SU-DHL-6 (cell line): Measurements from ENCODE around the gene LEKR1.

Experiments
- H2AFZ ChIP-seq: fragments of 200-600 bp; sonication (generic); 2 replicates; pipeline ENCODE4 v1.6.1; 2014; ENCODE audit warnings: low read depth, mild to moderate bottlenecking, moderate library complexity, mixed read lengths, antibody characterized with exemption, low read length; ENCODE audit not compliant: severe bottlenecking
- H3F3A ChIP-seq: fragments of 200-600 bp; shearing (Covaris generic); 2 replicates; pipeline ENCODE4 v1.6.0; 2016; ENCODE audit warnings: antibody characterized with exemption, mild to moderate bottlenecking; ENCODE audit not compliant: insufficient read depth
- H3K27ac ChIP-seq: fragments of 200-600 bp; sonication (generic); 2 replicates; pipeline ENCODE4 v1.5.1; 2016; ENCODE audit warnings: low read depth, mild to moderate bottlenecking, low read length, moderate library complexity, mixed read lengths
- H3K27me3 ChIP-seq: fragments of 200-600 bp; sonication (generic), shearing (Covaris generic); 2 replicates; pipeline ENCODE4 v1.6.0; 2014; ENCODE audit warnings: mild to moderate bottlenecking, low read length
- H3K36me3 ChIP-seq: fragments of 200-600 bp; sonication (generic); 2 replicates; pipeline ENCODE4 v1.6.1; 2014; ENCODE audit warnings: mild to moderate bottlenecking, low read length, mixed read lengths
- H3K4me2 ChIP-seq: fragments of 300-600, 200-600 bp; shearing (Covaris generic), sonication (generic); 2 replicates; pipeline ENCODE4 v1.6.0; 2014; ENCODE audit warnings: low read length, low read depth, mild to moderate bottlenecking; ENCODE audit not compliant: poor library complexity, severe bottlenecking
- H3K4me3 ChIP-seq: fragments of 200-600 bp; sonication (generic); 2 replicates; pipeline ENCODE4 v1.5.1; 2014; ENCODE audit warnings: antibody characterized with exemption, low read length, mild to moderate bottlenecking, mixed read lengths; ENCODE audit not compliant: insufficient read depth, poor library complexity, severe bottlenecking
- H3K79me2 ChIP-seq: fragments of 200-600 bp; sonication (generic); 2 replicates; pipeline ENCODE4 v1.6.1; 2014; ENCODE audit warnings: mild to moderate bottlenecking, low read length, moderate library complexity; ENCODE audit not compliant: insufficient read depth
- H3K9ac ChIP-seq: fragments of 200-600 bp; sonication (generic); 2 replicates; pipeline ENCODE4 v1.7.0; 2014; ENCODE audit warnings: mild to moderate bottlenecking, low read length
- H3K9me2 ChIP-seq: fragments of 200-600 bp; sonication (generic); replicated peaks from 2 replicates; pipeline ENCODE4 v1.6.1; 2014; ENCODE audit warnings: low read length; ENCODE audit not compliant: insufficient read depth
- H3K9me3 ChIP-seq: fragments of 200-600 bp; sonication (generic); 2 replicates; pipeline ENCODE4 v1.6.1; 2014; ENCODE audit warnings: low read length, mixed read lengths; ENCODE audit not compliant: insufficient read depth
- H4K20me1 ChIP-seq: fragments of 200-600 bp; sonication (generic); 2 replicates; pipeline ENCODE4 v1.6.1; 2014; ENCODE audit warnings: low read depth, mild to moderate bottlenecking, antibody characterized with exemption, low read length, moderate library complexity, mixed read lengths
- EZH2phosphoT487 ChIP-seq: fragments of 200-600 bp; sonication (generic), shearing (Covaris generic); conservative IDR thresholded peaks from 2 replicates; pipeline ENCODE4 v1.6.1; 2018; ENCODE audit warnings: mild to moderate bottlenecking, antibody characterized with exemption, low read length, moderate library complexity, mixed read lengths
- TF ChIP-seq, protein P1 (sequence below): fragments of 200-600 bp; sonication (generic); IDR thresholded peaks from one replicate; pipeline ENCODE4 v1.5.1; 2017; ENCODE audit warnings: antibody characterized with exemption, mild to moderate bottlenecking, low read length, moderate library complexity; ENCODE audit not compliant: insufficient read depth, poor library complexity, severe bottlenecking

The LEKR1 gene

DNA sequence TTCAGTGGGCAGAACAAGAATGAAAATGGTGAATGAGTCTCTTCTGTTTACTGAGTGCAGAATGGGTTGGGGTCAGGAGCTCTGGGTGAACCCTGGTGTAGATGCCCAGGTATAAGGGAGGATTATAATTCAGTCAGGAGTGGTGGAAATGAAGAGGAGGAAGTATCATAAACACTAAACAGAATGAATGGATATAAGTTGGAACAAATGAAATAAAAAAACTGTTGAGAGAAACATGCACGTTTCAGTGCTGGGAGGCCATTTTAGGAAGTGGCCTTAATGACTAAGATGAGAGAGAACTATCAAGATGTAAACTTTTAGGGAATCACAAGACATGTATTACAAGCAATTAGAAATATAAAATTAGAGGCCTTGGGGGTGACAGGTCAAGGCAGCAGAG lies 32.8 kb upstream of the LEKR1 start:
- Histone ChIP-seq H4K20me1 (no peaks in the 10 kb centered on the region), H3K4me3 (no peak overlapping the region), H3K9ac (no peak overlapping the region), H2AFZ (peak overlapping the region; percentile 52), H3K79me2 (no peaks in the 10 kb centered on the region), H3K9me3 (no peaks in the 10 kb centered on the region), H3K27ac (no peak overlapping the region), H3K4me2 (no peak overlapping the region), H3K9me2 (no peaks in the 10 kb centered on the region), H3K36me3 (no peaks in the 10 kb centered on the region), H3K27me3 (no peaks in the 10 kb centered on the region), H3F3A (peaks cover 7% of the 10 kb centered on the region; the same call in 1 of the 2 replicates)
- TF ChIP-seq, protein P1, sequence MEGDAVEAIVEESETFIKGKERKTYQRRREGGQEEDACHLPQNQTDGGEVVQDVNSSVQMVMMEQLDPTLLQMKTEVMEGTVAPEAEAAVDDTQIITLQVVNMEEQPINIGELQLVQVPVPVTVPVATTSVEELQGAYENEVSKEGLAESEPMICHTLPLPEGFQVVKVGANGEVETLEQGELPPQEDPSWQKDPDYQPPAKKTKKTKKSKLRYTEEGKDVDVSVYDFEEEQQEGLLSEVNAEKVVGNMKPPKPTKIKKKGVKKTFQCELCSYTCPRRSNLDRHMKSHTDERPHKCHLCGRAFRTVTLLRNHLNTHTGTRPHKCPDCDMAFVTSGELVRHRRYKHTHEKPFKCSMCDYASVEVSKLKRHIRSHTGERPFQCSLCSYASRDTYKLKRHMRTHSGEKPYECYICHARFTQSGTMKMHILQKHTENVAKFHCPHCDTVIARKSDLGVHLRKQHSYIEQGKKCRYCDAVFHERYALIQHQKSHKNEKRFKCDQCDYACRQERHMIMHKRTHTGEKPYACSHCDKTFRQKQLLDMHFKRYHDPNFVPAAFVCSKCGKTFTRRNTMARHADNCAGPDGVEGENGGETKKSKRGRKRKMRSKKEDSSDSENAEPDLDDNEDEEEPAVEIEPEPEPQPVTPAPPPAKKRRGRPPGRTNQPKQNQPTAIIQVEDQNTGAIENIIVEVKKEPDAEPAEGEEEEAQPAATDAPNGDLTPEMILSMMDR, result no peak
- TF ChIP-seq EZH2phosphoT487, result no peak

DNA sequence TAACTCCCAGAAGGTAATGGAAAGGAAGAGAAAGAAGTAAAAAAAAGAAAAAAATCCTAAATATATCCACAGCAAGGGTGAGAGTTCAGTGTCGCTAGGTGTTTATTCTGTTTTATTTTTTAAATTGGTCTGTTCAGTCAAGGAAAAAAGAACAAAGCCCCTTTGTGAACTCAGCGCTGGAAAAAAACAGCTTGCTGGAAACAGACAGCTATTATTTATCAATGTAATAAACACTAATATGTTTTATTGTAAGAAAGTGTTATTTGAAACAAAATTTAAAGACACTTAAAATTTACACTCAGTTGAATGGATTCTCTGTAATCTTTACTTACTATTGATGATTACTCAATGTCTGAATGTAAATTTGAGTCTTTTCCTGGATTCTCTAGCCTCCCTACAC lies 32.3 kb upstream of the LEKR1 start:
- Histone ChIP-seq H3K27ac (no peak overlapping the region), H3K4me3 (no peak overlapping the region), H3K4me2 (no peak overlapping the region), H3K36me3 (peaks cover 2% of the 10 kb centered on the region; the same call in 1 of the 2 replicates), H2AFZ (peak overlapping the region; percentile 52), H3K9me3 (no peaks in the 10 kb centered on the region), H3K9me2 (no peaks in the 10 kb centered on the region), H4K20me1 (no peaks in the 10 kb centered on the region), H3K79me2 (no peaks in the 10 kb centered on the region), H3K9ac (no peak overlapping the region), H3K27me3 (no peaks in the 10 kb centered on the region), H3F3A (peaks cover 7% of the 10 kb centered on the region; the same call in 1 of the 2 replicates)
- TF ChIP-seq EZH2phosphoT487, result no peak
- TF ChIP-seq, protein P1, result no peak

DNA sequence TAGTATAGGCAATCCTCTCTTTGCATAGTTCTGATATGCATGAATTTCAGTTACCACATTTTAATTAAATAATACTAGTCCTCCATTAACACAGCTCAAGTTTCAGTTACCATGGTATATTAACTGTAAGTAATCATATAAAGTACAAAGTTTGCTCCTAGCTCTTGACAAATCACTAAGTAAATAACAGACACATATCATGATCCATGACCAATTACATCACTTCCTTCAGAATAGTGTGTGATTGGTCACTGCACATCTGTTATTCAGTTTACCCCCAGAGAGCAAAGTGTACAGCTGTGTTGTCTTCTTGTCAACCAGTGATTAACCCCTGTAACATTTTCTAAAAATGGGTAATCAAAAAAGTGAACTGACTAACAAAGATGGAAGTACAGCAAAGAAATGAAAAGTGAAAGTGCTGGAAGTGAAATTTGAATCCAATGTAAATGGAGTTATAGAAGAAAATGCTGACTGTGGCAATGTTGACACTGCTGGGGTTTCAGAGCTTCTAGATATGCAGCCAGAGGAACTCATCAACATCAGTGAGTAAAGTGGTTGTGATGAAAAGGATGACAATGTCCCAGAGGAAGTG lies 30.2 kb upstream of the LEKR1 start:
- Histone ChIP-seq H3K9me3 (0 out of 2 replicates have a peak, but pooled peaks cover 6% of the 10 kb centered on the region), H3K9ac (no peak overlapping the region), H3K27ac (peak overlapping the region; percentile 85; the same call in 1 of the 2 replicates), H3K27me3 (no peaks in the 10 kb centered on the region), H3F3A (peaks cover 7% of the 10 kb centered on the region; the same call in 1 of the 2 replicates), H3K4me3 (no peak overlapping the region), H3K79me2 (no peaks in the 10 kb centered on the region), H4K20me1 (no peaks in the 10 kb centered on the region), H3K36me3 (peaks cover 7% of the 10 kb centered on the region; the same call in 1 of the 2 replicates), H3K4me2 (peak overlapping the region; percentile 1), H2AFZ (no peak overlapping the region), H3K9me2 (no peaks in the 10 kb centered on the region)
- no peak for TF ChIP-seq EZH2phosphoT487
- TF ChIP-seq, protein P1, result no peak
